GM21723 (cell line): ENCODE data around the gene AP2S1.
"Not testable (repeated sequence)": the region's sequence is repeated elsewhere in the genome, so short reads cannot be mapped to it uniquely, and the experiment has no call there.

Experiments used
- ATAC-seq: cut with Tn5 transposase; IDR thresholded peaks from one replicate; pipeline ENCODE4 v1.9.1; 2021; ENCODE audit warnings: mild to moderate bottlenecking, moderate library complexity; ENCODE audit not compliant: unreplicated experiment

The AP2S1 gene

DNA sequence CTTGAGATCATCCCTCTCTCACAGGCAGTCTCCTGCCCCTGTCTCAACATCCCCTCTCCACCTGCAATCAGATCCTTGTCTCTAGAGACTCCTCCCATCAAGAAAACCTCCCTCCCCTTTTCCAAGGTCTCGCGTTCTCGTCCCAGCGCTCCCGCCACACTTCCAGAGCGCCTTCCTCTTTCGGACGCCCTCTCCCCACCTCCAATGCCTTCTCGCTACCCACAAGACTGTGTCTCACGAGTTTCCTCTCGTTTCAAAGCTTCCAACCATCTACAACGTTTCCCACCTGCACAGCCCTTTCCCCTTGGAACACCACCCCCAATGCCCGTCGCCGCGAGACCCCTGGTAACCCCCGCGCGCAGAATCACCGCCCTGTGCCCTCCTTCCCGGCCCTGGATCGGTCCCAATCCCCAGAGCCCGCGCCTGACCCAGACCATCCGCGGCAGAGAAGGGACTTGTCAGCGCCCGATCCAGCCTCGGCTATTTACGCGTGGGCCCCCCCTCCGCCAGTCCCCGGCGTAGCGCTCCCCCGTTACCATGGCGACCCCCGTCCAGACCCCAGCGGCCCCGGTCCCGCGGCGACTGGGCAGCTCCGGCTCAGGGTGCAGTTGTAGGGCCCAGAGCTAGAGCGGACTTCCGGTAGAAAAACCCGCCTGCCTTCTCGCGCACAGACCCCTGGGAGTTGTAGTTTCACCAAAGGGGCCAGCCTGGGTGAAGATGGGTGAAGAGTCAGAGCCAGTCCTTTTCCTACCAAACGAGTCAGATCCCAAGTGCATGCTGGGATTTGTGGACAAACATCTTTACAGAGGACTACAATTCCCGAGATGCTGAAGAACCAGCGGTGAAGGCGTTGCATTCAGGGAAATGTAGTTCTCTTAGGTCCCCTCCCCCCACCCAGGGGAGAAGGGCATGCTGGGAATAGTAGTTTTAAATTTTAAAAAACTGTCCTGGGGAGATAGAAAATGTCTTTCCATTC lies at the start of gene AP2S1:
AP2S1 (minus strand) TSS at position 619 of the 976 bp plus-strand sequence; CDS start at position 539, 80 bp downstream.
- ATAC-seq = peak; percentile 92

GRCh38 chr19:46900341-46900740 lies 49.7 kb upstream of the AP2S1 start:
- ATAC-seq = no peak

DNA sequence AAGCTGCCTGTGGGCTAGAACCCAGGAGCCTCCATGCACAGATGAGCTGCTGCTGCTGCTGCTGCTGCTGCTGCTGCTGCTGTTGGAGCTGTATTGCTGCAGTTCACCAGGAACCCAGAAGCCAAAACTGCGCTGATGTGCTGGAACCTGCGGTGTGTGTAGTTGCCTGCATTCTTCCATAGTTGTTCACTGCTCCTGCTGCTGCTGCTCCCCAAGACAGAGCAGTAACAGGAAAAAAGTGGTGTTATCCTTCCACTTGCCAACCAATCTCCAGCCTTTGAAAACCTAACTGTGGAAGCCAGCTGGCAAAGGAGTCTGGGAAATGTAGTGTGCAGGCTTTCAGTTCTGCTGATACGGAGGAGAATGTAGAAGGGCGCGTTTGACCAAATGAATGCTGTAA lies 48.1 kb upstream of the AP2S1 start:
- no peak for ATAC-seq

DNA sequence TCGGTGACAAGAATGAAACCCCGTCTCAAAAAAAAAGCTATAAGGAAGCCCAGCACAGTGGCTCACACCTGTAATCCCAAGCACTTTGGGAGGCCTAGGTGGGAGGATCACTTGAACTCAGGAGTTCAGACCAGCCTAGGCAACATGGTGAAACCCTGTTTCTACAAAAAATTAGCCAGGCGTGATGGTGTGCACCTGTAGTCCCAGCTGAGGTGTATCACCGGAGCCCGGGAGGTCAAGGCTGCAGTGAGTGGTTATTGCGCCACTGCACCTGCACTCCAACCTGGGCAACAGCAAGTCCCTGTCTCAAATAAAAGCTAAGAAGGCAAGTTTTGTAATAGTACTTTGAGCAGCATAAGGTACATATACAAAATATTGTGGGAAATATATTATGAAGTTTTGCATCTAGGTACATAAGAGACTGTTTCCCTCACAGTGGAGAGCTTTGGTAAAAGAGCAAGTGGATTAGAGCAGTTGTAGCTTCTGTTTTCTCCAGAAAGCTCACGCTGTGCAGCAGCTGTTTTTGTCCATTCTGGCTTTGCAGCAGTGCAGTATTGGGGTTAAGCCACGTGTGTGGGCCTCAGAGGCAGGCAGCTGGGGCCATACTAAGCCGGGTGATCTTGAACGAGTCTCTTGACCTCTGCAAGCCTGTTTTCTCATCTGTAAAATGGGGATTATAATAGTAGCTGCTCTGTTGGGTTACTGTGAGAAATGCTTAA lies 45.6 kb upstream of the AP2S1 start:
- ATAC-seq = no peak

GRCh38 chr19:46892252-46893179 lies 41.9 kb upstream of the AP2S1 start:
- no peak for ATAC-seq

- no peak for ATAC-seq
Observed at GRCh38 chr19:46890423-46891170, 40.0 kb upstream of the AP2S1 start.

DNA sequence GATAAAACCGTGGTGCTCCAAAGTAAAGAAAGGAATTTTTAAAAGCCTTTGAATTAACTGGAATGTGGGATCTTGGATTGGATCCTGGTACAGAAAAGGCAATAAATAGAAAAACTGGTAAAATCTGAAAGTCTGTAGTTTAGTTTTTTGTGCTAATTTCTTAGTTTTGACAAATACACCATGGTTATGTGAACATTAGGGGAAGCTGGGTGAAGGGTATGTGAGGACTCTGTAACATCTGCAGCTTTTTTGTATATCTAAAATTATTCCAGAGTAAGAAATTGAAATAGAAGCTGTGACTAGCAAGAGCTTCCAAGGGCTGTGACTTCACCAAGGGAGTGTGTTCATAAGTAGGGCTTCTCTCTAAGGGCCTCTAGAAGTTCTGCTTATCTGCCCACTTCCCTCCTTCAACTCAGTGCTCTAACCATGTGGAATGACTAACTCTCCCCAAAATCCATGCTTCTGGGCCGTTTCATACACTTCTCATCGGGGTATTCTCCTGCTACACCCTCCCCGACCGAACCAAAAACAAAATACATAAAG lies 36.7 kb upstream of the AP2S1 start:
- no peak for ATAC-seq

DNA sequence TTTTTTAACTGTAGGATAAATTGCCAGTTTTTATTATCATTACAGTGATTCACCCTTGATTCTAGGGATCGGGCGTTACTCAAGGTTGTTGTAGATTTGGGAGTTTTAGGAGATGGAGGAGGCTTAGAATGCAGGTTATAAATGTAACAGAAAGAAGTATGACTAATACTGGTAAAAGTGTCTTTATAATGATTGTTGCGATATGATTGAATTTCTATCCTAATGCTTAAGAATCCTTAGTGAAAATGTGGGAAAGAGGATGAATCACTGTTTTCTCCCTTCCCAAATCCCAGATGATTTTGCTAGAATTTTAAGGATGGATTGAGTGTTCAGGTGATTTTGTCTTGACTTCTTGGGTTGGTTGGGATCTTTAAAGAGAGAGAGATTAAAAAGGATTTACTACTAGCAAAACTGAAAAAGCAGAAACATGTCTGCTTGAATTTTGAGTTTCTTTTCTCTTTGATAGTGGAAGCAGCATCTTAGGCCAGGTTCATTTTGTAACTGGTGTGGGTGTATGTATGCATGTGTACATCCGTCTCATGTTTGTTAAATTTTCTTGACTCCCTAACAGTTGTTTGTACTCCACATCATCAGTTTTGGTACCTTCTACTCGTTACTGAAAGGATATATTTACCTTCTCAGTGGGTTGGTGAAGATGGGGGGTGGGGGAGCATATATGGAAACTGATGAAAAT lies 36.0 kb upstream of the AP2S1 start:
- no peak for ATAC-seq

DNA sequence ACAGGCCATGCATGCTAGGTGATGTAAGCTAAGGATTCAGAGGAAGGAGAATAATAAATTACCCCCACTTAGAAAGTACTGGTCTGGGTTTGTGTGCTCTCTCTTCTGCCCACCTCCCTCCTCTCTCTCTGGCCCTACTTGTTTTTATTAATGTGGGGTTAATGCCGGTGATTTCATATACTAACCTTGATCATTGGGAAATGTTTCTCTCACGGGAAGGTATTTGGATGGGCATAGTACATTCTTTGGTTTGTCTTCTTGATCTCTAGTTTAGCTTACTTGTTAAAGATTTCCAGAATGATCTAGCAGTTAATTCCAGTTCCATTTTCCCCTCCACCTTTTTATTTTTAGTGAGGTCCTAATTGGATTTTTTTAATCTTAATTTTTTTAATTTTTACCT lies 34.8 kb upstream of the AP2S1 start:
- ATAC-seq = no peak

GRCh38 chr19:46882751-46883150 lies 32.1 kb upstream of the AP2S1 start:
- not testable (repeated sequence) for ATAC-seq

- no peak for ATAC-seq
Observed at GRCh38 chr19:46882034-46882433, 31.4 kb upstream of the AP2S1 start.

GRCh38 chr19:46881092-46881491 lies 30.4 kb upstream of the AP2S1 start:
- no peak for ATAC-seq

- ATAC-seq = no peak
Observed at GRCh38 chr19:46880431-46880830, 29.8 kb upstream of the AP2S1 start.

DNA sequence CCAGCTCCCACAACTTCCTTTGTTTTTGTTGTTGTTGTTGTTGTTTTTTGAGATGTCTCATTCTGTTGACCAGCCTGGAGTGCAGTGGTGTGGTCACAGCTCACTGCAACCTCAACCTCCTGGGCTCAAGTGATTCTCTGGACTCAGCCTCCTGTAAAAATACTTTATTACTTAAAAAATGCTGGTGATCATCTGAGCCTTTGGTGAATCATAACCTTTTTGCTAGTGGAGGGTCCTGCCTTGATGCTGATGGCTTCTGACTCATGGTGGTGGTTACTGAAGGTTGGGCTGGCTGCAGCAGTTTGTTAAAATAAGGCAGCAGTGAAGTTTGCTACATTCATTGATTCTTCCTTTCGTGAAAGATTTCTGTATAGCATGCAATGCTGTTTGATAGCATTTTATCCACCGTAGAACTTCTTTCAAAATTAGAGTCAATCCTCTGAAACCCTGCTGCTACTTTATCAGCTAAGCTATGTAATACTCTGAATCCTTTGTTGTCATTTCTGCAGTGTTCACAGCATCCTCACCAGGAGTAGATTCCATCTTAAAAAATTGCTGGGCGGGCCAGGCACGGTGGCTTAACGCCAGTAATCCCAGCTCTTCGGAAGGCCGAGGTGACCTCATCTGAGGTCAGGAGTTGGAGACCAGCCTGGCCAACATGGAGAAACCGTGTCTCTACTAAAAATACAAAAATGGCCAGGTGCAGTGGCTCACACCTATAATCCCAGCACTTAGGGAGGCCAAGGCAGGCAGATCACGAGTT lies 28.1 kb upstream of the AP2S1 start:
- ATAC-seq = no peak

- no peak for ATAC-seq
Observed at GRCh38 chr19:46875657-46876056, 25.0 kb upstream of the AP2S1 start.

GRCh38 chr19:46875234-46875633 lies 24.6 kb upstream of the AP2S1 start:
- ATAC-seq = no peak

DNA sequence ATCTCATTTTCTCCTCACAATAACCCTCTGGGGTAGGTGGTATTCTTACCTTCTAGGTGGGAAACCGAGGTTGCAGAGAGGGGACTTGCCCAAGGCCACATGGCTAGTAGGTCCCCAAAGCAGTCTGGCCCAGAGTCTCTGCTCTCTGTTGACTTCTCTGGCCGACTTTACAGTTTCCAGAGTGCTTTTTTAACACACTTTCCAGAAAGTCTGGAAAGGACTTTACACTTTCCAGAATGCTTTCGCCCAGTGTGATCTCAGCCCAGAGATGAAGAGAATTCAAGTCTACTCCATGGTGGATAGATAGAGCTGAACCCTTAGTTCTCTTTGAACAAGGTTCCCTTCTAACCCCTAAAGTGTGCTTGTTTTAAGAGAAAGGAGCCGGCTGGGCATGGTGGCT lies 22.3 kb upstream of the AP2S1 start:
- ATAC-seq = no peak

GRCh38 chr19:46871173-46871572 lies 20.5 kb upstream of the AP2S1 start:
- ATAC-seq = not testable (repeated sequence)
